HG02588 (cell line): ENCODE measurements around the gene RREB1.
"Not testable (repeated sequence)": the region's sequence is repeated elsewhere in the genome, so short reads cannot be mapped to it uniquely, and the experiment has no call there.

Experiments used
- ATAC-seq: cut with Tn5 transposase; IDR thresholded peaks from one replicate; pipeline ENCODE4 v1.9.1; 2021; ENCODE audit warnings: mild to moderate bottlenecking, moderate library complexity; ENCODE audit not compliant: unreplicated experiment

RREB1 gene

GRCh38 chr6:7142228-7142801, 34.6 kb downstream of the RREB1 start:
- ATAC-seq, result no peak

- ATAC-seq, result no peak
These were observed 35.2 kb downstream of the RREB1 start for GRCh38 chr6:7142918-7143475.

- no peak for ATAC-seq
These were observed 35.8 kb downstream of the RREB1 start for GRCh38 chr6:7143476-7143974.

GRCh38 chr6:7144872-7145584, 37.3 kb downstream of the RREB1 start:
- ATAC-seq, result no peak

- no peak for ATAC-seq
These were observed 37.8 kb downstream of the RREB1 start for GRCh38 chr6:7145585-7145884.

- ATAC-seq, result no peak
These were observed 38.4 kb downstream of the RREB1 start for GRCh38 chr6:7145885-7146828.

- no peak for ATAC-seq
These were observed 39.4 kb downstream of the RREB1 start for GRCh38 chr6:7147051-7147671.

- ATAC-seq, result no peak
These were observed 40.5 kb downstream of the RREB1 start for GRCh38 chr6:7148100-7148822.

GRCh38 chr6:7150381-7151064, 42.8 kb downstream of the RREB1 start:
- ATAC-seq, result no peak

GRCh38 chr6:7151381-7151780, 43.6 kb downstream of the RREB1 start:
- no peak for ATAC-seq

GRCh38 chr6:7152462-7152861, 44.7 kb downstream of the RREB1 start:
- no peak for ATAC-seq

- no peak for ATAC-seq
These were observed 46.0 kb downstream of the RREB1 start for GRCh38 chr6:7153789-7154188.

GRCh38 chr6:7154341-7155139, 46.8 kb downstream of the RREB1 start:
- peak; percentile 65 for ATAC-seq

- peak; percentile 58 for ATAC-seq
These were observed 48.3 kb downstream of the RREB1 start for GRCh38 chr6:7155871-7156579.

- no peak for ATAC-seq
These were observed 49.0 kb downstream of the RREB1 start for GRCh38 chr6:7156643-7157278.

- not testable (repeated sequence) for ATAC-seq
These were observed 49.5 kb downstream of the RREB1 start for GRCh38 chr6:7157307-7157706.

- ATAC-seq, result no peak
These were observed 50.2 kb downstream of the RREB1 start for GRCh38 chr6:7157752-7158616.
